Uterus (tissue), 2 donors: ENCODE results near the gene GRIN3A.

Experiments used
- POLR2A ChIP-seq, 2 donors: fragments of 450-650 bp; IDR thresholded peaks; one replicate each; pipeline ENCODE4 v1.6.1; 2016; ENCODE audit warnings: antibody characterized with exemption in 2 of 2, mild to moderate bottlenecking in 1 of 2, moderate library complexity in 1 of 2
- TF ChIP-seq, protein P1 (sequence below), 4 experiments: fragments of 200-600 bp in 2 of 4; fragments of 450-650 bp in 2 of 4; sonication (generic) in 2 of 4; IDR thresholded peaks; one replicate each; pipeline ENCODE4 v1.5.1; 2016 to 2019; ENCODE audit warnings: antibody characterized with exemption in 4 of 4, mild to moderate bottlenecking in 2 of 4, moderate library complexity in 1 of 4

DNA sequence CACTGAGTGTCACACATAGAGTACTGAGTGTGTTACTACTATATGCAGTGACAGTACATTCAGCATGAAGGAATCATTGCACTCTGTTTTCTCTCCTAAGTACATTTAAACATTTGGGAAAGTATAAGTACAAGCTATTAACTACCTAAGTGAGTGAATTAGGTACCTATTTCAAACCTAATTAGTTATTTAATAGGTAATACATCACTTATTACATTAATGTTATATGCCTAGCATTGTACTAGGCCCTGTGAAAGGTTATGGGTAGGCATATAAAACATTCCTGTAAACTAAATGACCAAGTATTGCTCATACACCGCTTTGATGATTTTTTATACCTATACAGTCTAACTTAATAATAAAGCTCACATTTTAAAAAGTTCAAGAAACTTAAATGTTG is 118.0 kb downstream of the GRIN3A start:
- TF ChIP-seq, protein P1, sequence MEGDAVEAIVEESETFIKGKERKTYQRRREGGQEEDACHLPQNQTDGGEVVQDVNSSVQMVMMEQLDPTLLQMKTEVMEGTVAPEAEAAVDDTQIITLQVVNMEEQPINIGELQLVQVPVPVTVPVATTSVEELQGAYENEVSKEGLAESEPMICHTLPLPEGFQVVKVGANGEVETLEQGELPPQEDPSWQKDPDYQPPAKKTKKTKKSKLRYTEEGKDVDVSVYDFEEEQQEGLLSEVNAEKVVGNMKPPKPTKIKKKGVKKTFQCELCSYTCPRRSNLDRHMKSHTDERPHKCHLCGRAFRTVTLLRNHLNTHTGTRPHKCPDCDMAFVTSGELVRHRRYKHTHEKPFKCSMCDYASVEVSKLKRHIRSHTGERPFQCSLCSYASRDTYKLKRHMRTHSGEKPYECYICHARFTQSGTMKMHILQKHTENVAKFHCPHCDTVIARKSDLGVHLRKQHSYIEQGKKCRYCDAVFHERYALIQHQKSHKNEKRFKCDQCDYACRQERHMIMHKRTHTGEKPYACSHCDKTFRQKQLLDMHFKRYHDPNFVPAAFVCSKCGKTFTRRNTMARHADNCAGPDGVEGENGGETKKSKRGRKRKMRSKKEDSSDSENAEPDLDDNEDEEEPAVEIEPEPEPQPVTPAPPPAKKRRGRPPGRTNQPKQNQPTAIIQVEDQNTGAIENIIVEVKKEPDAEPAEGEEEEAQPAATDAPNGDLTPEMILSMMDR (IDR thresholded peaks at IDR 0.05) = no peak
- no peak for TF ChIP-seq POLR2A (IDR thresholded peaks at IDR 0.05)
